ENCODE data around the gene MND1. TPM values are rescaled to one million over a fixed set of nuclear protein-coding genes. Genes with fewer than 3 reads are reported as not detected.

MND1 gene
- total RNA-seq, 1 donor from 2014 or later = 0.53 TPM

DNA sequence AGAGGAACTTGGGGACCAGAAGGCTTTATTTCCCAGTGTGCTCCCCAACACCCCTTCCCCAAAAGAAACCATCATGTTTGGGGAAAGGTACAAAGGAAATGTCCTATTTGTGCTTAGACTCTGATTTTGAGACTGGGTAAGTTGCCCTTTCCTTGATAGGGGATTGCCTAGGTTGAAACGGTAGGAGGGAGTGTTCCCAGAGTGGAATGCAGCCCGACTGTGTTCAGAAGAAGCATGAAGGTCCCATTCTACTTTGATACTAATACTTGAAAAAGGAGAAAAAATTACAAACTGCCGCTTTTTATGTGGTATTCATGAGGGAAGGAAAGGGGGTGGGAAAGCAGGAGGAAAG lies 89.2 kb downstream of the MND1 start:
- intact Hi-C loops (cut with micrococcal nuclease) = loop anchor here (1.0 to 2.0 kb wide), 9 partner anchors 34 to 209 kb away; partner anchors contain the start of gene MND1
- Mint-ChIP-seq H3K4me1 (peaks cover 71% of the 10 kb centered on the region), H3K9me3 (no peaks in the 10 kb centered on the region), H3K4me3 (peak overlapping the region; percentile 80), H3K27me3 (no peaks in the 10 kb centered on the region), H3K27ac (peak overlapping the region; percentile 93), H3K36me3 (ENCODE audit: low read depth) (no peaks in the 10 kb centered on the region)
- DNase-seq (no peak), ATAC-seq (ENCODE audit: low read depth) (no peak)
- ChIA-PET POLR2A (interaction anchor here (0.7 to 4.7 kb wide), 6 partner anchors 33 to 140 kb away, joined by 3 to 79 read pairs (median 4); partner anchors contain the start of gene TMEM131L), CTCF (interaction anchor here (1.1 to 3.3 kb wide), 11 partner anchors 33 to 316 kb away, joined by 3 to 30 read pairs (median 8); partner anchors contain the start of gene TMEM131L)
- TF ChIP-seq, protein P1, sequence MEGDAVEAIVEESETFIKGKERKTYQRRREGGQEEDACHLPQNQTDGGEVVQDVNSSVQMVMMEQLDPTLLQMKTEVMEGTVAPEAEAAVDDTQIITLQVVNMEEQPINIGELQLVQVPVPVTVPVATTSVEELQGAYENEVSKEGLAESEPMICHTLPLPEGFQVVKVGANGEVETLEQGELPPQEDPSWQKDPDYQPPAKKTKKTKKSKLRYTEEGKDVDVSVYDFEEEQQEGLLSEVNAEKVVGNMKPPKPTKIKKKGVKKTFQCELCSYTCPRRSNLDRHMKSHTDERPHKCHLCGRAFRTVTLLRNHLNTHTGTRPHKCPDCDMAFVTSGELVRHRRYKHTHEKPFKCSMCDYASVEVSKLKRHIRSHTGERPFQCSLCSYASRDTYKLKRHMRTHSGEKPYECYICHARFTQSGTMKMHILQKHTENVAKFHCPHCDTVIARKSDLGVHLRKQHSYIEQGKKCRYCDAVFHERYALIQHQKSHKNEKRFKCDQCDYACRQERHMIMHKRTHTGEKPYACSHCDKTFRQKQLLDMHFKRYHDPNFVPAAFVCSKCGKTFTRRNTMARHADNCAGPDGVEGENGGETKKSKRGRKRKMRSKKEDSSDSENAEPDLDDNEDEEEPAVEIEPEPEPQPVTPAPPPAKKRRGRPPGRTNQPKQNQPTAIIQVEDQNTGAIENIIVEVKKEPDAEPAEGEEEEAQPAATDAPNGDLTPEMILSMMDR (IDR thresholded peaks at IDR 0.05) = no peak

DNA sequence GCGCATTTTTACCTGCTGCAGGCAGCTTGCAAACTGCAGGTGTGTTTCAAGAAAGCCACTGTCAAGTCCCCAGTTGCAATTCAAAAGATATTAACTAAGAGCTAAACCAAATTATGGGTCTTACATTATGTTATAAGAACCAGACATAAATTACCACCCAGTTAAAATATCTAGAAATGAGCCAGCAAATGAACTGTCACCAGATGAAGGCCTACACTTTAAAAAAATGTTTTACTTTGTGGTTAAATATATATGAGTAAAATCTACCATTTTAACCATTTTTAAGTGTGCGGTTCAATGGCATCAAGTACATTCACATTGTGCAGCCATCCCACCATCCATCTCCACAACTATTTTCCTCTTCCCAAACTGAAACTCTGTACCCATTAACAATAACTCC lies 89.7 kb downstream of the MND1 start:
- intact Hi-C loops (cut with micrococcal nuclease) = no loop called here
- Mint-ChIP-seq H3K4me3 (peak overlapping the region; percentile 80), H3K9me3 (no peaks in the 10 kb centered on the region), H3K4me1 (peaks cover 71% of the 10 kb centered on the region), H3K27me3 (no peaks in the 10 kb centered on the region), H3K36me3 (ENCODE audit: low read depth) (no peaks in the 10 kb centered on the region), H3K27ac (peak overlapping the region; percentile 93)
- no peak for DNase-seq
- TF ChIP-seq, protein P1 (IDR thresholded peaks at IDR 0.05) = no peak
- CTCF ChIA-PET = interaction anchor here (2.8 to 3.3 kb wide), 2 partner anchors 32 to 140 kb away, joined by 29 to 30 read pairs; partner anchors contain the start of gene TMEM131L
- POLR2A ChIA-PET = interaction anchor here (0.7 to 4.7 kb wide), 4 partner anchors 32 to 139 kb away, joined by 3 to 79 read pairs (median 4); partner anchors contain the start of gene TMEM131L
- ATAC-seq (ENCODE audit: low read depth) = no peak

DNA sequence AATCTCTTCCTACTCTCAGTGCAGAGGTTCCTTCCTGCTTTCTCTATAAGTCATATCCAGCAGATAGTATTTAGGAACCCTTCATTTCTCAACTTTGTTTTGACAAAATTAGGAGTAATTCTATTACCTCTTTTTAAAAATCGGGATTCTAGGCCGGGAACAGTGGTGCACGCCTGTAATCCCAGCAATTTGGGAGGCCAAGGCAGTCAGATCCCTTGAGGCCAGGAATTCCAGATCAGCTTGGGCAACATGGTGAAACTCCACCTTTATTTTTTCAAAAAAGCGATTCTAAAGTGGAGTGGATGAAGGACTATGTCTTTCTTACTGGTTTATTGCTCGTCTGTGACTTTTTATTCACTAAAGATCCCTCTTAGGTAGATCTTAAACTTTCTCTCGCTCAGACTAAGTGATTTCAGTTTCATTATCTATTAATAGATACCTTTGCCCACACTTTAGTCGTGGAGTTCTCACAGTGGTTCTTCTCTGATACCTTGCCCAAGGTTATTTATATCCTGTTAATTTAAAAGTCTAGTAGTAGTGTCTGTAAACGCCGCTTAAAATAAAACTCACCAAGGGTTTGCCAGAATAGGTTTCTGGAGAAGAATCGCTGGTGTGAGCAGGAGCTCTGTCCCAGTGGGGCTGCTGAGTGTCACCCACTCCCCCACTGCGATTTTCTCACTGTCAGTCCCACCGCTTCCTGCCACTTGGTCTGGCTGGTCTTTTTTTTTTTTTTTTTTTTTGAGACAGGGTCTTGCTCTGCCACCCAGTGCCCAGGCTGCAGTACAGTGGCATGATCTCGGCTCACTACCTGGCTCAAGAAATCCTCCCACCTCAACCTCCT lies 94.6 kb downstream of the MND1 start:
- Mint-ChIP-seq H3K9me3 (no peaks in the 10 kb centered on the region), H3K4me3 (peak overlapping the region; percentile 83), H3K4me1 (peaks cover 67% of the 10 kb centered on the region), H3K36me3 (ENCODE audit: low read depth) (no peaks in the 10 kb centered on the region), H3K27me3 (no peaks in the 10 kb centered on the region), H3K27ac (peak overlapping the region; percentile 92)
- ChIA-PET CTCF (interaction anchor here (1.1 kb wide), 1 partner anchor 138 kb away, joined by 3 read pairs; no protein-coding TSS in a partner anchor), POLR2A (interaction anchor here (0.6 to 5.2 kb wide), 6 partner anchors 13 to 135 kb away, joined by 3 to 97 read pairs (median 6); partner anchors contain the start of gene TMEM131L)
- peak; percentile 37 for DNase-seq
- intact Hi-C loops (cut with micrococcal nuclease) = loop anchor here (1.0 kb wide), 4 partner anchors 13 to 94 kb away; no protein-coding TSS in a partner anchor
- ATAC-seq (ENCODE audit: low read depth) = peak; percentile 68
- TF ChIP-seq, protein P1 (IDR thresholded peaks at IDR 0.05) = no peak

DNA sequence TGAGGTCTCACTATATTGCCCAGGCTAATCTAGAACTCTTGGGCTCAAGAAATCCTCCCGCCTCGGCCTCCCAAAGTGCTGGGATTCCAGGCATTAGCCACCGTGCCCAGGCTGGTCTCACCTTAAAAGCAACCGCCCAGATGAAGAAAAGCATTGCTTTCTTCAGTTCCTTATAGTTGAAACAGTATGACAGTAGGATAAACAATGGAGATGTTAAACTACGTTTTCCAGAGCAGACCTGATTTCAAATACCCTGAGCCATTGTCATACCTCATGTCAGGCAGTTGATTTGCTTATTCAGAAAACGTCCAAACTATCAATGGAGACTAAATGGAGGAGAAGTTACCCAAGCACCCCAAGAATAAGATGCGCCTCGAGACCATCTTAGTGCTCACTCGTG lies 95.3 kb downstream of the MND1 start:
- Mint-ChIP-seq H3K9me3 (no peaks in the 10 kb centered on the region), H3K27ac (peak overlapping the region; percentile 92), H3K27me3 (no peaks in the 10 kb centered on the region), H3K4me1 (peaks cover 63% of the 10 kb centered on the region), H3K4me3 (peak overlapping the region; percentile 83), H3K36me3 (ENCODE audit: low read depth) (no peaks in the 10 kb centered on the region)
- no peak for DNase-seq
- peak; percentile 13 for ATAC-seq (ENCODE audit: low read depth)
- ChIA-PET CTCF (no interaction called here), POLR2A (interaction anchor here (0.8 to 5.2 kb wide), 3 partner anchors 14 to 94 kb away, joined by 3 to 97 read pairs (median 12); partner anchors contain the start of gene TMEM131L)
- TF ChIP-seq, protein P1 (IDR thresholded peaks at IDR 0.05) = no peak
- intact Hi-C loops (cut with micrococcal nuclease) = loop anchor here (1.0 kb wide), 5 partner anchors 10 to 95 kb away; no protein-coding TSS in a partner anchor

DNA sequence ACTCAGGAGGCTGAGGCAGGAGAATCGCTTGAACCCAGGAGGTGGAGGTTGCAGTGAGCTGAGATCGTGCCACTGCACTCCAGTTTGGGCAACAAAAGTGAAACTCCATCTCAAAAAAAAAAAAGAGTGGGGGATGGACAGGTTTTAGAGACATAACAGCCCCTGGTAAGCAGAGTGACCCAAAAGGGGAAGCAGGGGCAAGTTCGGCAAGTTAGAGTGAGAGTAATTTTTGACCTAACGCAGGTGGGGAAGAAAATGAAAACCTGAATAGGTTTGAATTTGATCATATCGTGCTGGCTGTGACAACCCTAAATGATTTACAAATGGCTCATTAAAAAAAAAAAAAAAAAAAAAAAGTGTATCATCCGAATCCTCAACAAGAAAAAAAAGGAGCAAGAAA lies 96.0 kb downstream of the MND1 start:
- H3K9me3 Mint-ChIP-seq = no peaks in the 10 kb centered on the region
- H3K4me3 Mint-ChIP-seq = peak overlapping the region; percentile 83
- H3K4me1 Mint-ChIP-seq = peaks cover 60% of the 10 kb centered on the region

More for the DNA sequence above, 96.0 kb downstream of the MND1 start:
- CTCF ChIA-PET = no interaction called here
- Mint-ChIP-seq H3K36me3 (ENCODE audit: low read depth) (no peaks in the 10 kb centered on the region), H3K27ac (peak overlapping the region; percentile 92), H3K27me3 (no peaks in the 10 kb centered on the region)
- ATAC-seq (ENCODE audit: low read depth) (peak; percentile 42), DNase-seq (no peak)
- POLR2A ChIA-PET = interaction anchor here (0.5 to 5.2 kb wide), 2 partner anchors 25 to 62 kb away, joined by 6 to 97 read pairs; partner anchors contain the start of gene TMEM131L
- TF ChIP-seq, protein P1 (IDR thresholded peaks at IDR 0.05) = no peak
- intact Hi-C loops (cut with micrococcal nuclease) = loop anchor here (1.0 kb wide), 1 partner anchor 10 kb away; no protein-coding TSS in a partner anchor
